Natural killer cell (primary cell): ENCODE results near the gene MITF. TPM values are rescaled to one million over a fixed set of nuclear protein-coding genes. Genes with fewer than 3 reads are reported as not detected.
A peak's percentile ranks its signal among the peaks of the same experiment; 100 is the strongest.

ENCODE experiments used
- ATAC-seq, 3 donors: fragments of 150-1000 bp in 2 of 3; fragments of 200-7000 bp in 1 of 3; cut with Tn5 transposase; 1 replicate in 1 of 3; 2 replicates in 2 of 3; pipeline ENCODE4 v1.10.0; 2021; ENCODE audit warnings: mild to moderate bottlenecking in 2 of 3, moderate library complexity in 2 of 3
- DNase-seq, 2 donors: peaks; one replicate each; pipeline versions ENCODE4 v3.0.0 to v3.0.0-alpha.2; 2013 to 2021; ENCODE audit warnings: mixed read lengths in 1 of 2
- H3K27ac ChIP-seq: one replicate; pipeline ENCODE4 v1.5.1; 2013; ENCODE audit warnings: mild to moderate bottlenecking, low read length
- H3K27me3 ChIP-seq: one replicate; pipeline ENCODE4 v1.6.1; 2013; ENCODE audit warnings: low read length; ENCODE audit not compliant: control insufficient read depth, insufficient read depth
- H3K36me3 ChIP-seq: one replicate; pipeline ENCODE4 v1.6.1; 2013; ENCODE audit warnings: low read length; ENCODE audit not compliant: control insufficient read depth, insufficient read depth
- H3K4me1 ChIP-seq: one replicate; pipeline ENCODE4 v1.6.1; 2013; ENCODE audit warnings: low read length; ENCODE audit not compliant: control insufficient read depth, insufficient read depth
- H3K4me3 ChIP-seq: one replicate; pipeline ENCODE4 v1.5.1; 2013; ENCODE audit warnings: low read length
- H3K9me3 ChIP-seq: one replicate; pipeline ENCODE4 v1.6.1; 2013; ENCODE audit warnings: low read length; ENCODE audit not compliant: control insufficient read depth, insufficient read depth
- H3K27ac Mint-ChIP-seq, 2 donors: one replicate each; pipeline ENCODE4 v1.8.0; 2022; ENCODE audit warnings: mild to moderate bottlenecking in 2 of 2, mixed read lengths in 2 of 2, moderate library complexity in 1 of 2
- H3K27me3 Mint-ChIP-seq, 2 donors: one replicate each; pipeline ENCODE4 v1.8.0; 2022; ENCODE audit warnings: low read depth in 2 of 2, mixed read lengths in 2 of 2
- H3K36me3 Mint-ChIP-seq: one replicate; pipeline ENCODE4 v1.8.0; 2022; ENCODE audit warnings: mixed read lengths
- H3K4me1 Mint-ChIP-seq, 2 donors: one replicate each; pipeline ENCODE4 v1.8.0; 2022; ENCODE audit warnings: mixed read lengths in 2 of 2
- H3K4me3 Mint-ChIP-seq: one replicate; pipeline ENCODE4 v1.8.0; 2022; ENCODE audit warnings: mild to moderate bottlenecking, moderate library complexity, mixed read lengths
- H3K9me3 Mint-ChIP-seq, 2 donors: one replicate each; pipeline ENCODE4 v1.8.0; 2022; ENCODE audit warnings: mixed read lengths in 2 of 2
- WGBS: methylation state at CpG from one replicate; pipeline ENCODE4 v1.1.7; 2013; ENCODE audit warnings: missing lambda C conversion rate; ENCODE audit not compliant: insufficient coverage; 5-methylcytosine and 5-hydroxymethylcytosine counted together
- intact Hi-C: fragments of 100-400 bp; cut with micrococcal nuclease; formaldehyde crosslinking; loops from one replicate; pipeline ENCODE4 v1.14.2; 2022
- total RNA-seq, 4 donors: library from RNA; stranded (reverse); fragments of 120-200 nt in 1 of 4; gene quantifications; one replicate each; pipeline versions ENCODE4 v1.2.3 to v1.2.4, GENCODE V29; 2013 to 2022
- TF ChIP-seq, protein P1 (sequence below): fragments of 200-600 bp; IDR thresholded peaks from one replicate; pipeline ENCODE4 v1.8.0; 2022; ENCODE audit warnings: antibody characterized with exemption

The MITF gene, protein sequence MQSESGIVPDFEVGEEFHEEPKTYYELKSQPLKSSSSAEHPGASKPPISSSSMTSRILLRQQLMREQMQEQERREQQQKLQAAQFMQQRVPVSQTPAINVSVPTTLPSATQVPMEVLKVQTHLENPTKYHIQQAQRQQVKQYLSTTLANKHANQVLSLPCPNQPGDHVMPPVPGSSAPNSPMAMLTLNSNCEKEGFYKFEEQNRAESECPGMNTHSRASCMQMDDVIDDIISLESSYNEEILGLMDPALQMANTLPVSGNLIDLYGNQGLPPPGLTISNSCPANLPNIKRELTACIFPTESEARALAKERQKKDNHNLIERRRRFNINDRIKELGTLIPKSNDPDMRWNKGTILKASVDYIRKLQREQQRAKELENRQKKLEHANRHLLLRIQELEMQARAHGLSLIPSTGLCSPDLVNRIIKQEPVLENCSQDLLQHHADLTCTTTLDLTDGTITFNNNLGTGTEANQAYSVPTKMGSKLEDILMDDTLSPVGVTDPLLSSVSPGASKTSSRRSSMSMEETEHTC
- 1 to 10 TPM in 1 of 3 donors, under 1 TPM in 2; 0.23 to 1.5 (median 0.54) TPM for total RNA-seq
- total RNA-seq (2013) = 1.7 TPM

DNA sequence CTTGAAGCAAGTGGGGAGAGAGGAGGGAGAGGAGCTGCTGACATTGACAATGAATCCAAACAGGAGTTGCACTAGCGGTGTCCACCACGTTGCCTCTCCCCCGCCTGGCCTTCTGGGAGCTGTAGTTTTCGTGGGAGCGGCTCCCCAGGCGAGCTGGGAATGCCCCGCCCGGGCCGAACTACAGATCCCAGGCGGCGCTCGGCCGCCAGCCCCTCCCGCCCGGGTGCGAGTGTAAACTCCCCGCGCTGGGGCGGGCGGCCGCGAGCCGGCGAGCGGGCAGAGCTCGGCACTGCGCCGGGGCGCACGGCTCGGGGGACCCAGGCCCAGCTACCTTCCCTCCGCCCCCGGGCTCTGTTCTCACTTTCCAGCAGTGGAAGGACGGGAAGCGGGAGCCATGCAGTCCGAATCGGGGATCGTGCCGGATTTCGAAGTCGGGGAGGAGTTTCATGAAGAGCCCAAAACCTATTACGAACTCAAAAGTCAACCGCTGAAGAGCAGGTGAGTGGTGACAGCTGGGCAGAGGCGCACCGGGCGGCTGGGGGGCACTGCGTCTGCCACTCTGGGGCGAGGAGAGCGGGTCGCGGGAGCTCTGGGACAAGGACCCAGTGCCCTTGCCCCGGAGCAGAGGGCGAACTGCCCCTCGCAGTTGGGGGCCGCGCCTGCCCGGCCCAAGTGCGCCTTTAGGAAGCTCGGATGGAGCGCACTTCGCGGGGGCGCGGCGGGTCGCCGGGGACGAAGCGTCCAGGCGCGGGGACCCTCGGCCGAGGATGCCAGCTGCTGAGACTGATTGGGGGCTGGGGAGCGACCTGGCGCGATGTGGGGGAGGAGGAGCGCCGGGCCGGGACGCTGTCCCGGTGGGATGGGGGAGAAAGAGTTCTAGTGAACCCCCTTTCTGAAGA lies at the start of gene MITF:
Gene MITF, plus strand, starts transcription at position 261 of the 899 bp plus-strand sequence. Its CDS starts 134 bp downstream, at position 395.
- ATAC-seq (peak; percentile 40 to 55 (median 53)), DNase-seq (no peak)
- Mint-ChIP-seq H3K27ac (no peak within 1 kb of the TSS), H3K4me3 (peak within 1 kb of the TSS; percentile 39), H3K9me3 (peaks cover 0 to 3% of the 10 kb centered on the region in 2 donors), H3K4me1 (peaks cover 4 to 5% of the 10 kb centered on the region in 2 donors), H3K27me3 (peaks cover 37 to 52% of the 10 kb centered on the region in 2 donors), H3K36me3 (no peaks in the 10 kb centered on the region)
- WGBS = under 1% methylated on average over 81 of the region's 81 CpGs
- TF ChIP-seq, protein P1, sequence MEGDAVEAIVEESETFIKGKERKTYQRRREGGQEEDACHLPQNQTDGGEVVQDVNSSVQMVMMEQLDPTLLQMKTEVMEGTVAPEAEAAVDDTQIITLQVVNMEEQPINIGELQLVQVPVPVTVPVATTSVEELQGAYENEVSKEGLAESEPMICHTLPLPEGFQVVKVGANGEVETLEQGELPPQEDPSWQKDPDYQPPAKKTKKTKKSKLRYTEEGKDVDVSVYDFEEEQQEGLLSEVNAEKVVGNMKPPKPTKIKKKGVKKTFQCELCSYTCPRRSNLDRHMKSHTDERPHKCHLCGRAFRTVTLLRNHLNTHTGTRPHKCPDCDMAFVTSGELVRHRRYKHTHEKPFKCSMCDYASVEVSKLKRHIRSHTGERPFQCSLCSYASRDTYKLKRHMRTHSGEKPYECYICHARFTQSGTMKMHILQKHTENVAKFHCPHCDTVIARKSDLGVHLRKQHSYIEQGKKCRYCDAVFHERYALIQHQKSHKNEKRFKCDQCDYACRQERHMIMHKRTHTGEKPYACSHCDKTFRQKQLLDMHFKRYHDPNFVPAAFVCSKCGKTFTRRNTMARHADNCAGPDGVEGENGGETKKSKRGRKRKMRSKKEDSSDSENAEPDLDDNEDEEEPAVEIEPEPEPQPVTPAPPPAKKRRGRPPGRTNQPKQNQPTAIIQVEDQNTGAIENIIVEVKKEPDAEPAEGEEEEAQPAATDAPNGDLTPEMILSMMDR = no peak
- Histone ChIP-seq H3K4me1 (peaks cover 10% of the 10 kb centered on the region), H3K36me3 (no peaks in the 10 kb centered on the region), H3K27me3 (peaks cover 4% of the 10 kb centered on the region), H3K9me3 (no peaks in the 10 kb centered on the region), H3K27ac (no peak within 1 kb of the TSS), H3K4me3 (peak within 1 kb of the TSS; percentile 30)
- intact Hi-C loops = no loop called here

DNA sequence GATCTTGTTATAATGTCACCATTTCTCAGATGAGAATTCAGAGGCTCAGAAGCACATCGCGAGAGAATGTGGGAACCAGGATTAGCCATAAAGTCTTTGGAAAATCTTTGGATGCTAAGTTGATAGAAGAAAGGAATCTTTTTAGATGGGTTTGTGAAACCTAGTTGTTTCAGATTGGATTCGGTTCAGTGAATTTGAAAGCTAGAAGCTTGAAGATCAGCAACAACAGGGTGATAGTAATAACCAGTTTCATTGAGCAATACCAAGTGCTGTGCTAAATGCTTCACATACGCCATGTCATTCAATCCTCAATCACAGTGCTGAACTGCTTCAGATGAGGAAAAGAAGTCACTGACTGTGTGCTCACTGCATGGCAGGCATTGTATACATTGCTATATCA lies 47.4 kb upstream of the MITF start:
- intact Hi-C loops = no loop called here
- Mint-ChIP-seq H3K27ac (no peak overlapping the region), H3K4me3 (no peak overlapping the region), H3K27me3 (peaks cover 3 to 6% of the 10 kb centered on the region in 2 donors), H3K36me3 (no peaks in the 10 kb centered on the region), H3K4me1 (no peaks in the 10 kb centered on the region), H3K9me3 (no peaks in the 10 kb centered on the region)
- H3K4me3 ChIP-seq = no peak overlapping the region
- no peaks in the 10 kb centered on the region for H3K4me1 ChIP-seq
- no peak for DNase-seq
- no peaks in the 10 kb centered on the region for H3K36me3 ChIP-seq
- no peaks in the 10 kb centered on the region for H3K27me3 ChIP-seq
- H3K9me3 ChIP-seq = no peaks in the 10 kb centered on the region
- no peak for ATAC-seq
- WGBS = 83% methylated on average over 4 of the region's 4 CpGs
- TF ChIP-seq, protein P1 = no peak
- H3K27ac ChIP-seq = no peak overlapping the region

DNA sequence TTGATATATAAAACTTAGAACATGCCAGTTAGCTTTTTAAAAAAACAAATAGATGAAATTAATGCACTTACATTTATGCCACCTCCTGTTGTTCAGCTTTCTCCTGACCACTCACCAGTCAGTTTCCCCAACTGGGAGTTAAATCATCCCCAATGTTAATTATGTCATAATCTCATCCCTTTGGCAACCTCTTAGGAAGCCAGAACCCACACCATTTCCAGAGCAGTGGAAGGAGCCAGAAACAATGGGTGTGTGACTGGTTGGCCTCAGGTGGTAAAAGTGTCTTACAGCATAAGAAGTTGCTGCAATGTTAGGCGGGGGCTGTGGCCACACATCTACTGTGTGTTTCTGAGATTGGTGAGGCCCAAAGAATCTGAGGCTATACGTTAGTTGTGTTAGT lies 46.5 kb upstream of the MITF start:
- Mint-ChIP-seq H3K36me3 (no peaks in the 10 kb centered on the region), H3K27me3 (peaks cover 3 to 6% of the 10 kb centered on the region in 2 donors), H3K4me1 (no peaks in the 10 kb centered on the region), H3K9me3 (no peaks in the 10 kb centered on the region), H3K27ac (no peak overlapping the region), H3K4me3 (no peak overlapping the region)
- Histone ChIP-seq H3K36me3 (no peaks in the 10 kb centered on the region), H3K9me3 (no peaks in the 10 kb centered on the region), H3K4me1 (no peaks in the 10 kb centered on the region), H3K27ac (no peak overlapping the region), H3K4me3 (no peak overlapping the region), H3K27me3 (no peaks in the 10 kb centered on the region)
- DNase-seq (no peak), ATAC-seq (no peak)
- intact Hi-C loops = no loop called here
- TF ChIP-seq, protein P1 = no peak
- WGBS = 83% methylated on average over 2 of the region's 2 CpGs
